Fibroblast of lung (primary cell): ENCODE measurements around the gene CHST8. TPM values are rescaled to one million over a fixed set of nuclear protein-coding genes. Genes with fewer than 3 reads are reported as not detected.

ENCODE experiments used
- DNase-seq, 2 donors: peaks; one replicate each; pipeline versions ENCODE4 v3.0.0 to v3.0.0-alpha.2; 2010; ENCODE audit warnings: low read depth in 2 of 2
- H2AFZ ChIP-seq: 2 replicates; pipeline ENCODE4 v1.5.1; 2012; ENCODE audit warnings: low read length, control low read depth, inconsistent platforms
- H3K27ac ChIP-seq: 2 replicates; pipeline ENCODE4 v1.5.1; 2011; ENCODE audit warnings: low read length, control low read depth; ENCODE audit not compliant: insufficient read depth
- H3K27me3 ChIP-seq: 2 replicates; pipeline ENCODE4 v1.5.1; 2011; ENCODE audit warnings: mild to moderate bottlenecking, low read length; ENCODE audit not compliant: control insufficient read depth, insufficient read depth
- H3K36me3 ChIP-seq: 2 replicates; pipeline ENCODE4 v1.5.1; 2011; ENCODE audit warnings: low read length; ENCODE audit not compliant: control insufficient read depth, insufficient read depth
- H3K4me1 ChIP-seq: 2 replicates; pipeline ENCODE4 v1.5.1; 2011; ENCODE audit warnings: low read length; ENCODE audit not compliant: control insufficient read depth, insufficient read depth; ENCODE audit errors: extremely low read depth
- H3K4me2 ChIP-seq: 2 replicates; pipeline ENCODE4 v1.5.1; 2011; ENCODE audit warnings: low read length, control low read depth; ENCODE audit not compliant: insufficient read depth; ENCODE audit errors: extremely low read depth
- H3K4me3 ChIP-seq, 4 experiments: fragments of 200-600 bp in 1 of 4; sonication (generic) in 1 of 4; replicated peaks in 1 of 4; 2 replicates each; pipeline ENCODE4 v1.5.1; 2011 to 2016; ENCODE audit warnings: low read length in 4 of 4, low read depth in 3 of 4, mild to moderate bottlenecking in 3 of 4, control low read depth in 2 of 4, inconsistent platforms in 1 of 4, mixed read lengths in 1 of 4; ENCODE audit not compliant: insufficient read depth in 1 of 4; ENCODE audit errors: control extremely low read depth in 1 of 4
- H3K79me2 ChIP-seq: 2 replicates; pipeline ENCODE4 v1.5.1; 2012; ENCODE audit warnings: mild to moderate bottlenecking, low read length, inconsistent platforms; ENCODE audit not compliant: control insufficient read depth, insufficient read depth
- H3K9ac ChIP-seq: 2 replicates; pipeline ENCODE4 v1.5.1; 2011; ENCODE audit warnings: mild to moderate bottlenecking, low read length, control low read depth; ENCODE audit not compliant: insufficient read depth
- H3K9me3 ChIP-seq: 2 replicates; pipeline ENCODE4 v1.5.1; 2012; ENCODE audit warnings: low read depth, low read length; ENCODE audit not compliant: control insufficient read depth, insufficient read depth
- H4K20me1 ChIP-seq: 2 replicates; pipeline ENCODE4 v1.5.1; 2011; ENCODE audit warnings: low read length; ENCODE audit not compliant: control insufficient read depth, insufficient read depth; ENCODE audit errors: extremely low read depth
- EZH2 ChIP-seq: IDR thresholded peaks from 2 replicates; pipeline ENCODE4 v1.5.1; 2012; ENCODE audit warnings: low read length, control low read depth, mild to moderate bottlenecking; ENCODE audit errors: missing control alignments
- polyA plus RNA-seq, 2 donors: library from polyadenylated mRNA; depleted of rRNA in 1 of 2; stranded (reverse) in 1 of 2; unstranded in 1 of 2; fragments of >200 nt; gene quantifications; 2 replicates each; pipeline ENCODE4 v1.2.1, GENCODE V29; 2011 to 2012; ENCODE audit warnings: missing spikeins in 1 of 2
- total RNA-seq: library from RNA; depleted of rRNA; stranded (reverse); fragments of >200 nt; gene quantifications from 2 replicates; pipeline ENCODE4 v1.2.1, GENCODE V29; 2014
- TF ChIP-seq, protein P1 (sequence below), 2 donors: IDR thresholded peaks in 1 of 2; conservative IDR thresholded peaks in 1 of 2; 1 replicate in 1 of 2; 2 replicates in 1 of 2; pipeline ENCODE4 v1.5.1; 2011 to 2012; ENCODE audit warnings: low read length in 2 of 2, control low read depth in 1 of 2, inconsistent platforms in 1 of 2, low read depth in 1 of 2, mild to moderate bottlenecking in 1 of 2

CHST8 gene
- total and polyA plus RNA-seq, 2 donors (not counting 1 experiment from before 2014, with no cell fraction given), result not detected

DNA sequence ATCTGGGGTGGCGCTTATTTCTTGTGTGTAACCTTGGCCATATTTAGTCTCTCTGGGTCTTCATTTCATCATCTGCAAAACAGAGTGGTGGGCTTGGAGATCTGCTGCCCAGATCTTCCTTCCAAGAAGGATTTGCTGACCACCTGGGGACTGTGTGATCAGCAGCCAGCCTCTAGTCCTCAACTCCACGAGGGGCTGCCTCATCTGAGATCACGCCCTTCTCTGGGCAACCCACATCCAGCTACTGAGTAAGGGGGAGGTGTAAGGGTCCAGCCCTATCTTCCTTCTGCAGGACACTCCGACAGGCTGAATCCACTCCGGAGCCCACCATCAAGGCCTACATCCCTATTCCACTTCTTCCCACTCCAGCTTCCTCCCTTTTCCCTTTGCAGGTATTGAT, 57.9 kb downstream of the CHST8 start:
- no peaks in the 10 kb centered on the region for H3K4me1 ChIP-seq
- no peak overlapping the region for H2AFZ ChIP-seq
- H3K4me2 ChIP-seq, result no peak overlapping the region
- no peak for TF ChIP-seq EZH2
- TF ChIP-seq, protein P1, sequence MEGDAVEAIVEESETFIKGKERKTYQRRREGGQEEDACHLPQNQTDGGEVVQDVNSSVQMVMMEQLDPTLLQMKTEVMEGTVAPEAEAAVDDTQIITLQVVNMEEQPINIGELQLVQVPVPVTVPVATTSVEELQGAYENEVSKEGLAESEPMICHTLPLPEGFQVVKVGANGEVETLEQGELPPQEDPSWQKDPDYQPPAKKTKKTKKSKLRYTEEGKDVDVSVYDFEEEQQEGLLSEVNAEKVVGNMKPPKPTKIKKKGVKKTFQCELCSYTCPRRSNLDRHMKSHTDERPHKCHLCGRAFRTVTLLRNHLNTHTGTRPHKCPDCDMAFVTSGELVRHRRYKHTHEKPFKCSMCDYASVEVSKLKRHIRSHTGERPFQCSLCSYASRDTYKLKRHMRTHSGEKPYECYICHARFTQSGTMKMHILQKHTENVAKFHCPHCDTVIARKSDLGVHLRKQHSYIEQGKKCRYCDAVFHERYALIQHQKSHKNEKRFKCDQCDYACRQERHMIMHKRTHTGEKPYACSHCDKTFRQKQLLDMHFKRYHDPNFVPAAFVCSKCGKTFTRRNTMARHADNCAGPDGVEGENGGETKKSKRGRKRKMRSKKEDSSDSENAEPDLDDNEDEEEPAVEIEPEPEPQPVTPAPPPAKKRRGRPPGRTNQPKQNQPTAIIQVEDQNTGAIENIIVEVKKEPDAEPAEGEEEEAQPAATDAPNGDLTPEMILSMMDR (conservative IDR thresholded peaks at IDR 0.05 in 1 of 2, IDR thresholded peaks at IDR 0.05 in 1 of 2; ENCODE audit: low read depth in 1 of 2, low read length in 2 of 2), result no peak
- no peak overlapping the region for H3K9ac ChIP-seq
- H3K79me2 ChIP-seq, result no peaks in the 10 kb centered on the region
- H3K36me3 ChIP-seq, result no peaks in the 10 kb centered on the region
- no peaks in the 10 kb centered on the region for H4K20me1 ChIP-seq
- H3K9me3 ChIP-seq, result no peaks in the 10 kb centered on the region
- no peaks in the 10 kb centered on the region for H3K27me3 ChIP-seq
- no peak for DNase-seq
- H3K27ac ChIP-seq, result no peak overlapping the region
- no peak overlapping the region for H3K4me3 ChIP-seq

DNA sequence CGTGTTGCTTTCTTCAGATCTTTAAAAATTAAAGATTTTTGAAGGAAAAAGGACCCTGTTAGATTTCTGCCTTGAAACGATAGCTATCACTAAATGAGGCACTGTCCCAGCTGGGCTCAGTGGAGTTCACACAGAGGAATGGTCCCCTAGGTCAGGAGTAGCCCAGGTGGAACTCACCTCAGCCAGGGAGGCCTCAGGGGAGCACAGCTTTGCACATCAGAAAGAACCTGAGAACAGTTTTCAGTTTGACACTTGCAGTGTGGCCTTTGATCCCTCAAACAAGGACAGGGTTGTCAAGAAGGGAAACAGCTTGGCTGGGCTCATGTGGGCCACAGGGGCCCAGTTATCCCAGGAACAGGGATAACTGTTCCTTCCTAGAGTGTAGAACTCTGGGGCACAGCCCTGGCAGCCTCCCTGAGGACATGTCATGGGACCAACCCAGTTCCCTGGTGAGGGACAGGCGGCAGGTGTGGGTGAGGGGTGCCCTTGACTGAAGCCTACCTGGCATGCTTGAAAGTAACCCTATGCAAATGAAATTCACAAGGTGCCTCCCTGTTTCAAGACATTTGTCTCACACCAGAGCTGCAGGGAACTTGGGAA, 59.4 kb downstream of the CHST8 start:
- TF ChIP-seq EZH2, result no peak
- TF ChIP-seq, protein P1 (conservative IDR thresholded peaks at IDR 0.05 in 1 of 2, IDR thresholded peaks at IDR 0.05 in 1 of 2; ENCODE audit: low read depth in 1 of 2, low read length in 2 of 2), result no peak
- no peaks in the 10 kb centered on the region for H3K9me3 ChIP-seq
- H3K27me3 ChIP-seq, result no peaks in the 10 kb centered on the region
- H3K36me3 ChIP-seq, result no peaks in the 10 kb centered on the region
- DNase-seq, result no peak
- H3K9ac ChIP-seq, result no peak overlapping the region
- no peak overlapping the region for H2AFZ ChIP-seq
- no peak overlapping the region for H3K4me2 ChIP-seq
- no peaks in the 10 kb centered on the region for H3K79me2 ChIP-seq
- H3K27ac ChIP-seq, result no peak overlapping the region
- no peak overlapping the region for H3K4me3 ChIP-seq
- H4K20me1 ChIP-seq, result no peaks in the 10 kb centered on the region
- no peaks in the 10 kb centered on the region for H3K4me1 ChIP-seq

DNA sequence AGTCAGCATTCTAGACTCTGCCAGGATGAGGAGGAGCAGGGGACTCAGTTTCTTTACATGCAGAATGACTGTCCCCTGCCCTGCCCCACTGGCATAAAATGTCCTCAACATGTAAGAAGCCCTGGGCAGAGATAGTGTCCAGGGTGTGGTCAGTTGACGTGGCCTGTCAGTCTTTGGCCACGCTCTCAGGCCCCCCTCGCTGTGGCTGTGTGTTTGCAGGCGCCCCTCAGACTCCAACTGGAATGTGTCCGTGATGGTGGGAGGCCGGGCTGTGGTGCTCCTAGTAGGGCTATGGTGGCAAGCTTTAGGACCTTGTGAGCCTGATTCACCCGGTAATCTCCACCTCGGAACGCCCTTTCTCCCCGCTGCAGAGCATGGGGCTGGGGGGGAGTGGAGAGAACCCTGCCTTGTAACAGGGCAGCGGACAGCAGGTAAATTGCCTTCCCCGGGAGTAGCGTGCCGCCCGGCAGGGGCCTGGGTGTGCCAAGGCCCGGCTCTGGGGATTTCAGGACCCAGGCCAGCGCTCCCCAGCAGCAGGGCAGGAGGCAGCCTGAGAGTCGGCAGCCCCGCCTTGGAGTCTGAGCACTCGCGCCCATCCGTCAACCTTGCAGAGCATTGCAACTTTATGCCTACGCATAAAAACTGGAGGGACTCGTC, 62.3 kb downstream of the CHST8 start:
- Histone ChIP-seq H2AFZ (no peak overlapping the region), H3K9ac (no peak overlapping the region), H3K36me3 (no peaks in the 10 kb centered on the region), H3K4me1 (no peaks in the 10 kb centered on the region), H3K79me2 (no peaks in the 10 kb centered on the region), H4K20me1 (no peaks in the 10 kb centered on the region), H3K4me3 (no peak overlapping the region), H3K9me3 (no peaks in the 10 kb centered on the region), H3K27me3 (no peaks in the 10 kb centered on the region), H3K27ac (no peak overlapping the region), H3K4me2 (no peak overlapping the region)
- no peak for TF ChIP-seq EZH2
- TF ChIP-seq, protein P1 (conservative IDR thresholded peaks at IDR 0.05 in 1 of 2, IDR thresholded peaks at IDR 0.05 in 1 of 2; ENCODE audit: low read depth in 1 of 2, low read length in 2 of 2), result no peak
- peak; percentile 1 to 49 for DNase-seq
